ENCODE results near the gene RRP36. TPM values are rescaled to one million over a fixed set of nuclear protein-coding genes. Genes with fewer than 3 reads are reported as not detected.
"Not testable (repeated sequence)": the region's sequence is repeated elsewhere in the genome, so short reads cannot be mapped to it uniquely, and the experiment has no call there.

RRP36 gene
- total RNA-seq, 1 donor from 2014 or later, result 20.6 TPM

DNA sequence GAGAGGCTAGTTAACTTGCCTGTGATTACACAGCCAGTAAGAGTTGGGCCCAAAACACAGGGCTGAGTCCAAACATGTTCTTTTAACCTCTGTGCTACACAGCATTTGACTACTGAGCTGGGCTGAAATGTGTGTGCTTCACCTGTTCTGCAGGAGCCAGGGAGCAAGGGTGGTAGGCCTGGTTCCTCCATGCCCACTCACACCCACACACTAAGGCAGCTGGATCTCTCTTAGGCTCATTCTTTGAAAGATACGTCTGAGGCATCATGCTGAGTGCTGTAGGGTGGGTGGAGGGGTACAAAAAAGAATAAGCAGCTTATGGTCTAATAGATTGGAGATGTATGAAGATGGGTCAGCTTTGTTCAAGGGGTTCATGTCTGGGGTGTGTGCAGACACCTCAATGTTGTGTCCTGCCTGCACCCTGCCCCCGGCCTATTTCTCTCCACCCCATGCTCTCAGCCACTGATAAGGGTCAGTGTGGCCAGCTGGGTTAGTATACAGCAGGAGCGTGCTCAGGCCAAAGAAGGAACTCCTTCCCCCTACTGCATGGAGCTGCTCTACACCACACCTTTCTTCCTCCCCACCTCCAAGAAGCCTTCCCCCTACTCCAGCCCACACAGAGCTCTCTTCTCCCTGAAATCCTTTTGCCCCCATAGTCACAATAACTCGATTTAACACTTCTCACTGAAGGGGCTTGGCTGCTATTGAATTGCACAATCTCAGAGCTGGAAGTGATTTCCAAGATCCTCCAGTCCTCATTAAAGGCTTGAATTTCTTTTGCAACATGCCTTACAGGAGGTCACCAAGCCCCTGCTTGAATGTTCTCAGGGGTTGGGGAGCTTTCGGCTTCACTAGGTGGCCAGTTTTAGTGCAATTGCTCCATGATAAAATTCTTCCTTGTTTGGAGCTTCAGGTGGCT, 33.6 kb upstream of the RRP36 start:
- Histone ChIP-seq H3K27me3 (no peaks in the 10 kb centered on the region), H3K36me3 (peaks cover 7 to 9% of the 10 kb centered on the region in 2 donors), H3K4me3 (no peak overlapping the region), H3K4me1 (peaks cover 18 to 40% of the 10 kb centered on the region in 2 donors), H3K27ac (no peak overlapping the region), H3K9me3 (no peaks in the 10 kb centered on the region)
- intact Hi-C loops (cut with DNase I), result no loop called here
- TF ChIP-seq, protein P1, sequence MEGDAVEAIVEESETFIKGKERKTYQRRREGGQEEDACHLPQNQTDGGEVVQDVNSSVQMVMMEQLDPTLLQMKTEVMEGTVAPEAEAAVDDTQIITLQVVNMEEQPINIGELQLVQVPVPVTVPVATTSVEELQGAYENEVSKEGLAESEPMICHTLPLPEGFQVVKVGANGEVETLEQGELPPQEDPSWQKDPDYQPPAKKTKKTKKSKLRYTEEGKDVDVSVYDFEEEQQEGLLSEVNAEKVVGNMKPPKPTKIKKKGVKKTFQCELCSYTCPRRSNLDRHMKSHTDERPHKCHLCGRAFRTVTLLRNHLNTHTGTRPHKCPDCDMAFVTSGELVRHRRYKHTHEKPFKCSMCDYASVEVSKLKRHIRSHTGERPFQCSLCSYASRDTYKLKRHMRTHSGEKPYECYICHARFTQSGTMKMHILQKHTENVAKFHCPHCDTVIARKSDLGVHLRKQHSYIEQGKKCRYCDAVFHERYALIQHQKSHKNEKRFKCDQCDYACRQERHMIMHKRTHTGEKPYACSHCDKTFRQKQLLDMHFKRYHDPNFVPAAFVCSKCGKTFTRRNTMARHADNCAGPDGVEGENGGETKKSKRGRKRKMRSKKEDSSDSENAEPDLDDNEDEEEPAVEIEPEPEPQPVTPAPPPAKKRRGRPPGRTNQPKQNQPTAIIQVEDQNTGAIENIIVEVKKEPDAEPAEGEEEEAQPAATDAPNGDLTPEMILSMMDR (IDR thresholded peaks at IDR 0.05), result no peak
- no peak for DNase-seq (ENCODE audit: low spot score in 2 of 2)

DNA sequence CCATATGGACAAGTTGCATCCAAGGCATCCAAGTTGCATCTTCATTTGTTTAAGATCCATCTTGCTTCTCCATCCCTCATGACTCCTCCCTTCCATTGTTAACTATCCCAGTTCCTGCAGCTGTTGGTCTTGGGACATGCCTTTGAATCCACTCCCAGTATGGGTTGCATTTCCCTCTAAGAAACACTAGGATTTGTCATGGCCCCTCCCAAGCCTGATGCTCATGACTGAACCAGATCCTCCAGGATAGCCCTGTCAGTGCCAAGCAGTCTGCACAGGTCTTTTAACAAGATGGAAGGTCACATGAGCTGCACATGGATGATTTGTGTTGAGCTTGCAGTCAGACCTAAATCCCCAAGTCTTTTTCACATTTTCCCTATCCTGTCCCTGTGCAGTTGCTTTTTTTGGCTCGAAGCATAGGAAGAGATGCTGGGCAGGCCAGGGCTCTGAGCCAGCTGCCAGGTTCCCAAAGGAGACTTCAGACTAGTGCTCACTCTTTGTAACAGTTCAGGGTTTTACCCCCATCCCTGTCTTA, 32.9 kb upstream of the RRP36 start:
- Histone ChIP-seq H3K4me3 (no peak overlapping the region), H3K9me3 (no peaks in the 10 kb centered on the region), H3K27me3 (no peaks in the 10 kb centered on the region), H3K4me1 (peaks cover 18 to 36% of the 10 kb centered on the region in 2 donors), H3K36me3 (peaks cover 7 to 9% of the 10 kb centered on the region in 2 donors), H3K27ac (no peak overlapping the region)
- no peak for DNase-seq (ENCODE audit: low spot score in 2 of 2)
- intact Hi-C loops (cut with DNase I), result no loop called here
- TF ChIP-seq, protein P1 (IDR thresholded peaks at IDR 0.05), result no peak

- Histone ChIP-seq H3K9me3 (no peaks in the 10 kb centered on the region), H3K36me3 (peaks cover 7 to 9% of the 10 kb centered on the region in 2 donors), H3K27me3 (no peaks in the 10 kb centered on the region), H3K4me3 (no peak overlapping the region), H3K27ac (no peak overlapping the region), H3K4me1 (peaks cover 18 to 33% of the 10 kb centered on the region in 2 donors)
- DNase-seq (ENCODE audit: low spot score in 2 of 2), result no peak
- TF ChIP-seq, protein P1 (IDR thresholded peaks at IDR 0.05), result no peak
- intact Hi-C loops (cut with DNase I), result no loop called here
Measured at GRCh38 chr6:42989923-42990322, 31.5 kb upstream of the RRP36 start.

DNA sequence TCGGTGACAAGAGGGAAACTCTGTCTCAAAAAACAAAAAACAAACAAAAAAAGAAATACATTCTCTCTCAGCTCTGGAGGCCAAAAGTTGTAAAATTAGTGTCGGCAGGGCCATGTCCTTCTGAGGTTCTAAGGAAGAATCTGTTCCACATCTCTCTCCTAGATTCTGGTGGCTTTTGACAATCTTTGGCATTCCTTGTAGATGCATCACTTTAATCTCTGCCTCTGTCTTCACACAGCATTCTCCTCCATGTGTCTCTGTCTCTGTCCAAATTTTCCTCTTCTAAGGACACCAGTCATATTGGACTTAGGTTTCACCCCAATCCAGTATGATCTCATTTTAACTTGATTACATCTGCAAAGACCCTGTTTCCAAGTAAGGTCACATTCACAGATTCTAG, 28.0 kb upstream of the RRP36 start:
- peaks cover 0 to 7% of the 10 kb centered on the region in 2 donors for H3K4me1 ChIP-seq
- intact Hi-C loops (cut with DNase I), result no loop called here
- H3K27ac ChIP-seq, result no peak overlapping the region
- no peaks in the 10 kb centered on the region for H3K9me3 ChIP-seq
- H3K27me3 ChIP-seq, result no peaks in the 10 kb centered on the region
- TF ChIP-seq, protein P1 (IDR thresholded peaks at IDR 0.05), result no peak
- peaks cover 7 to 9% of the 10 kb centered on the region in 2 donors for H3K36me3 ChIP-seq
- DNase-seq (ENCODE audit: low spot score in 2 of 2), result no peak
- no peak overlapping the region for H3K4me3 ChIP-seq

- DNase-seq (ENCODE audit: low spot score in 2 of 2), result no peak
- TF ChIP-seq, protein P1 (IDR thresholded peaks at IDR 0.05), result no peak
- no peaks in the 10 kb centered on the region for H3K9me3 ChIP-seq
- H3K36me3 ChIP-seq, result peaks cover 0 to 4% of the 10 kb centered on the region in 2 donors
- intact Hi-C loops (cut with DNase I), result no loop called here
- H3K4me1 ChIP-seq, result no peaks in the 10 kb centered on the region
- no peak overlapping the region for H3K4me3 ChIP-seq
- H3K27me3 ChIP-seq, result no peaks in the 10 kb centered on the region
- no peak overlapping the region for H3K27ac ChIP-seq
Measured at GRCh38 chr6:42996513-42996912, 24.9 kb upstream of the RRP36 start.

- H3K27me3 ChIP-seq; H3K4me1 ChIP-seq; H3K27ac ChIP-seq; H3K9me3 ChIP-seq; intact Hi-C loops (cut with DNase I); DNase-seq (ENCODE audit: low spot score in 2 of 2); H3K36me3 ChIP-seq; H3K4me3 ChIP-seq: not testable (repeated sequence)
Measured at GRCh38 chr6:42998205-42998604, 23.2 kb upstream of the RRP36 start.

Data from ascending aorta (tissue), 2 donors.